Body of pancreas (tissue), 4 donors: ENCODE results near the gene NGLY1. TPM values are rescaled to one million over a fixed set of nuclear protein-coding genes. Genes with fewer than 3 reads are reported as not detected.
A peak's percentile ranks its signal among the peaks of the same experiment; 100 is the strongest.

Experiments
- ATAC-seq: fragments of 150-250 bp; one replicate; pipeline ENCODE4 v1.9.1; 2016
- DNase-seq, 4 donors: peaks; one replicate each; pipeline ENCODE4 v3.0.0-alpha.2; 2019
- H3K27ac ChIP-seq, 4 donors: fragments of 200-600 bp; sonication (generic); 1 replicate in 3 of 4; 2 replicates in 1 of 4; pipeline versions ENCODE4 v1.5.1 to v1.6.1; 2016 to 2019; ENCODE audit warnings: mild to moderate bottlenecking in 1 of 4, mixed read lengths in 1 of 4, moderate library complexity in 1 of 4
- H3K27me3 ChIP-seq, 2 donors: fragments of 200-600 bp; sonication (generic); one replicate each; pipeline ENCODE4 v1.6.0; 2016; ENCODE audit warnings: mild to moderate bottlenecking in 1 of 2
- H3K36me3 ChIP-seq, 2 donors: fragments of 200-600 bp; sonication (generic); replicated peaks in 1 of 2; 2 replicates each; pipeline ENCODE4 v1.5.1; 2016; ENCODE audit warnings: low read depth in 2 of 2; ENCODE audit not compliant: insufficient read depth in 1 of 2
- H3K4me1 ChIP-seq: fragments of 200-600 bp; sonication (generic); one replicate; pipeline ENCODE4 v1.6.0; 2016
- H3K4me3 ChIP-seq, 2 donors: fragments of 200-600 bp; sonication (generic); 1 replicate in 1 of 2; 2 replicates in 1 of 2; pipeline ENCODE4 v1.5.1; 2016 to 2019
- H3K9me3 ChIP-seq, 3 donors: fragments of 200-600 bp; sonication (generic); 1 replicate in 2 of 3; 2 replicates in 1 of 3; pipeline ENCODE4 v1.5.1; 2016
- CTCF ChIP-seq, 7 experiments: fragments of 450-650 bp in 4 of 7; fragments of 200-600 bp in 3 of 7; sonication (generic) in 3 of 7; IDR thresholded peaks; one replicate each; pipeline ENCODE4 v1.5.1; 2016 to 2019; ENCODE audit warnings: antibody characterized with exemption in 7 of 7
- POLR2A ChIP-seq, 3 donors: fragments of 450-650 bp; IDR thresholded peaks; one replicate each; pipeline ENCODE4 v1.6.1; 2016; ENCODE audit warnings: antibody characterized with exemption in 3 of 3, mild to moderate bottlenecking in 2 of 3
- WGBS, 2 donors: methylation state at CpG; one replicate each; pipeline ENCODE4 v1.1.5; 2017; 5-methylcytosine and 5-hydroxymethylcytosine counted together
- intact Hi-C: fragments of 100-400 bp; cut with DNase I; formaldehyde crosslinking; loops from one replicate; pipeline ENCODE4 v1.15.1; 2023
- total RNA-seq, 2 donors: library from RNA; depleted of rRNA; stranded (reverse); fragments of >200 nt; gene quantifications; one replicate each; pipeline ENCODE4 v1.1.0, GENCODE V29; 2016

Gene NGLY1
- total RNA-seq, 2 donors from 2014 or later = 26.2 to 42.2 TPM

GRCh38 chr3:25695731-25696420 lies 87.4 kb downstream of the NGLY1 start:
- Histone ChIP-seq H3K27me3 (no peaks in the 10 kb centered on the region), H3K36me3 (no peaks in the 10 kb centered on the region), H3K9me3 (no peaks in the 10 kb centered on the region), H3K4me3 (no peak overlapping the region), H3K27ac (no peak overlapping the region), H3K4me1 (no peaks in the 10 kb centered on the region)
- DNase-seq = peak in 1 of 4 donors; percentile 12
- 78 to 91% methylated on average over 4 of the region's 4 CpGs for WGBS, 2 donors
- ATAC-seq = no peak
- TF ChIP-seq CTCF (IDR thresholded peaks at IDR 0.05) (no peak), POLR2A (IDR thresholded peaks at IDR 0.05) (no peak)
- intact Hi-C loops = no loop called here

GRCh38 chr3:25693238-25693637 lies 90.0 kb downstream of the NGLY1 start:
- 58 to 87% methylated on average over 3 of the region's 3 CpGs for WGBS, 2 donors
- Histone ChIP-seq H3K4me1 (no peaks in the 10 kb centered on the region), H3K36me3 (no peaks in the 10 kb centered on the region), H3K27me3 (no peaks in the 10 kb centered on the region), H3K9me3 (no peaks in the 10 kb centered on the region), H3K4me3 (no peak overlapping the region), H3K27ac (no peak overlapping the region)
- ATAC-seq = no peak
- DNase-seq = no peak
- intact Hi-C loops = no loop called here
- no peak for TF ChIP-seq CTCF (IDR thresholded peaks at IDR 0.05)
- no peak for TF ChIP-seq POLR2A (IDR thresholded peaks at IDR 0.05)

- DNase-seq (no peak), ATAC-seq (no peak)
- no peak overlapping the region for H3K27ac ChIP-seq
- intact Hi-C loops = no loop called here
- no peak overlapping the region for H3K4me3 ChIP-seq
- no peaks in the 10 kb centered on the region for H3K36me3 ChIP-seq
- no peak for TF ChIP-seq CTCF (IDR thresholded peaks at IDR 0.05)
- TF ChIP-seq POLR2A (IDR thresholded peaks at IDR 0.05) = no peak
- no peaks in the 10 kb centered on the region for H3K4me1 ChIP-seq
- WGBS, 2 donors = 64 to 80% methylated on average over 1 of the region's 1 CpG
- no peaks in the 10 kb centered on the region for H3K27me3 ChIP-seq
- H3K9me3 ChIP-seq = no peaks in the 10 kb centered on the region
These were observed 90.9 kb downstream of the NGLY1 start for GRCh38 chr3:25692341-25692740.

GRCh38 chr3:25690768-25691533 lies 92.3 kb downstream of the NGLY1 start:
- no peaks in the 10 kb centered on the region for H3K36me3 ChIP-seq
- intact Hi-C loops = no loop called here
- WGBS, 2 donors = 58 to 71% methylated on average over 2 of the region's 2 CpGs
- no peak overlapping the region for H3K4me3 ChIP-seq
- H3K4me1 ChIP-seq = no peaks in the 10 kb centered on the region
- ATAC-seq (no peak), DNase-seq (no peak)
- no peaks in the 10 kb centered on the region for H3K9me3 ChIP-seq
- no peak overlapping the region for H3K27ac ChIP-seq
- TF ChIP-seq CTCF (IDR thresholded peaks at IDR 0.05) (no peak), POLR2A (IDR thresholded peaks at IDR 0.05) (no peak)
- no peaks in the 10 kb centered on the region for H3K27me3 ChIP-seq
